ENCODE results near the gene DYRK1A.

Gene DYRK1A

DNA sequence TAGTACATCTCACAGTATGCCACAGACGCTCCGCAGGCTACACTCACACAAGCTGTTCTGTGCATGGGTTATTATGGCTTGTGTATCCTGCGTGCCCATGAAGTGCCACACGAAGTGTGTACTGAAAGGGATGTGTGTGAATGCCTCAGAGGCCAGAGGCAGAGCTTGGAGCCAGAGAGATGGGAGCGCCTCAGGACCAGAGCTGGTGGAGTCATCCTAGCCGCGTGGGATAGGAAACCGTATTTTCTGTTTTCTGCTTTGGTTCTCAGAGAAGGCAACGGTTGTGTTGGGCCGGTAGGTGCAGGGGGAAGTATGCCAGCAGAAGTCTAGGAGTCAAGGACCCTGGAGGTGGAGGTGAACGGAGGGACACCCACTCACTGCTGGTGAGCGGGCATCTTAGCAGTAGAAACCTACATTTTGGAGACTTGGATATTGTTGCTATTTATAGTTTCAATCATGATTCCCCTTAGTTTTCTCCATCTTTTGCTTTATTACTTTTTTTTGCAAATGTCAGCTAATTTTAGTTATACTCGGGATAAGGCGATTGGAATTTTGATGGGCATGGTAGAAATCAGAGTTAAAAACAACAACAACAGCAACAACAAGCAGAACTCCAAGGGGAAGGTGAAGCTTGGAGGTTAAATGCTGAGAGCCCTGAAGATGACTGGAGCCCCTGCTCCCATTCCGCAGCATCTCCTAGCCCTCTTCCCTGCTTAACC is 188.2 kb downstream of the DYRK1A start:
- no peak for DNase-seq

- no peak for DNase-seq
Observed at GRCh38 chr21:37555672-37556261, 189.2 kb downstream of the DYRK1A start.

- no peak for DNase-seq
Observed at GRCh38 chr21:37557261-37557950, 190.8 kb downstream of the DYRK1A start.

DNA sequence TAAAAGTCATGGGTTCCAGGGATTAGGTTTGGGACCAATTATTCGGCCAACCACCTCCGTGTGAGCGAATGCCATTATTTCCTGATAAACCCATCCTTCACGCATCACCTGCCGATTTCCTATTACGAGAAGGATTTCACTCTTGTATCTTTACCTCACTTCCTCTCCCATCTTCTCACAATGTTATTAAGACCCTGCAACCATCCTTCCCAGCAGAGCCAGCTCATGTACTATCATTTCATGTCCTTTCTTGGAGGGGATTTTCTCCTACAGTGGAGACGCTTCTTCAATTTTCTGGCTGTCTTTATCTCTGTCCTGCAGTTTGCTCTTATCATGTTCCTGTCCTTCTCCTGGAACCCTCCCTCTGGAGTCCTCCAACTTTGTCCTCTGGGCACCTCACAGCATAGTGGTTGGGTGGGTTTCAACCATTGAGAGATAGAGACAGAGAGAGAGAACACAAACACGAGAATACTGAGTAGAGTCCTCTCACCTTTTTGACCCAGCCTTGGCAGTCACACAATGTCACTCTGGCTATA is 192.2 kb downstream of the DYRK1A start:
- DNase-seq, result no peak

DNA sequence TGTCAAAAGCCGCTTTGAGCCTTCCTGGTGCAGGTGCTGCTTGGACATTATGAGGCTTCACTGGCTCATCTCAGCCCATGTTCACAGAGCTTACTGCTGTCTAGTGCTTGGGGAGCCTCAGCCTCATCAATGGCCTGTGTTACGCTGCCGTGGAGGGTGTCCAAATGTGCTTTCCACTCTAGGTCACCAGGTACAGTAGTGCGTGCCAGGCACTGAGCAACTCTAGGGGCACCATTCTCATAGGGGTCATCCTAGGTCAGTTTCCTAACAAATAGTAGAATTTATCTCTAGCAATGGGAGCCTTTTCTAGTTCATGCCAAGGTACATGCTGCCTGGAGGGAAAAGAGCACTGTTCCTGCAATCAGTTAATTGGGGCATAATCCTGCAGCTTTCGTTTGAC is 193.8 kb downstream of the DYRK1A start:
- no peak for DNase-seq

DNA sequence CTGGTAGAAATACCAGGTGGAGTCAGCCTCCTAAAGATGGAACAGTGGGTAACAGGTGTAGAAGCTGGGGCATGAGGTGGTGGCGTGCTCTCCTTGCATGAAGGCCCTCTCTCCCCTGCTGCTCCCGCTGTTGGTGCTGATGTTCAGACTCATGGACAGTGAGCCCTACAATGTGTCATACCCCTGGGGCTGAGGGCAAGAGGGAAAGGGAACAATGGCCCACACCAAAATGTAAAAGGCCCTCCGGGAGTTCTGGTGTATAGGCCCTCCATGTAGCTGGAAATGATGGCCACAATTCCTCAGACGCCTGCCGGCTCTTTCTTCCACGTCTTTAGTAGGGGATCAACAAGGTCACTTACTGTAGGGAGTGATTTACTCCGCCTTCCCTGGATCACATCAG is 194.9 kb downstream of the DYRK1A start:
- DNase-seq, result no peak

DNA sequence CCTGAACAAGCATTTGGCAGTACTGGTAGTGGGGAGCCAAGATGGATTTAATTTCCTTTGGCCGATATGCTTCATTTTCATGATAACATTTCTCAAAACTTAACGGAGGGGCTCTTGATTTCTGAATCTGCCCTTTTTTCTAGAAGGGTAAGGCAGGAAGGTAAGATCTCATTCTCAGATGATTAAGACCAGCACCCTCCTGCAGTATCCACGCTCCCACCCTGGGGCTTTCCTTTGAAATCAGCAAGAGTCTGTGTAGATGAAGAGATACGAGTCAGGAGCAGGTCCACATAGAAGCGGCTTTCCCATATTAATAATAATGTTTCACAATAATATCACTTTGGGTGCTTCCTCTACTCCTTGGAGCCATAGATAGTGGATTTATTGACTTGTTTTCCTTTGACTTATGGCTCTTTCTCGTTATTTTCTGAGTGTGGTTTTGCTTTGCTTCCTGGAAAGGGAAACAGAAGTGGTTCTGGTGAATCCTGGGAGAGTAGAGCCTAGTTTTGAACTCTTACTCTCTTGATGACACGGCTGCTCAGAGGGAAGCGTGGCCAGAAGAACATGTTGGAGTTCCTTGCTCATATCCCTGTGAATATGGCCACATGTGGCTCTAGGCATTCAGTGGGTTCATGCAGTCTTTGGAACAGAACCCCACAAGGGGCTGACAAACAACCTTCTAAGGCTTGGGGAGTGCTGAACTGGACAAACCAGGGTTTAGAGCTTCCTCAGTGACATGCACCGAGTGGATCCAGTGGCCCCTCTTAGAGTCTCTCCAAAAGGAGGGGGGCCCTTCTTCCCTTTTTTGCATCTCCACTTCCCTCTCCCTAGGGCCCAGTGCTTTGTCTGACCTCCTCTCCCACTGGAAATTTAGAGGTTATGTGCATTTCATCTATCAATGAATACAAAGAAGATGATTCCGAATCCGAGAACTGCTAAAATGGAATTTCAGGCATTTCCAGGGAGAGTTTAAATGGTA is 195.7 kb downstream of the DYRK1A start:
- no peak for DNase-seq

DNA sequence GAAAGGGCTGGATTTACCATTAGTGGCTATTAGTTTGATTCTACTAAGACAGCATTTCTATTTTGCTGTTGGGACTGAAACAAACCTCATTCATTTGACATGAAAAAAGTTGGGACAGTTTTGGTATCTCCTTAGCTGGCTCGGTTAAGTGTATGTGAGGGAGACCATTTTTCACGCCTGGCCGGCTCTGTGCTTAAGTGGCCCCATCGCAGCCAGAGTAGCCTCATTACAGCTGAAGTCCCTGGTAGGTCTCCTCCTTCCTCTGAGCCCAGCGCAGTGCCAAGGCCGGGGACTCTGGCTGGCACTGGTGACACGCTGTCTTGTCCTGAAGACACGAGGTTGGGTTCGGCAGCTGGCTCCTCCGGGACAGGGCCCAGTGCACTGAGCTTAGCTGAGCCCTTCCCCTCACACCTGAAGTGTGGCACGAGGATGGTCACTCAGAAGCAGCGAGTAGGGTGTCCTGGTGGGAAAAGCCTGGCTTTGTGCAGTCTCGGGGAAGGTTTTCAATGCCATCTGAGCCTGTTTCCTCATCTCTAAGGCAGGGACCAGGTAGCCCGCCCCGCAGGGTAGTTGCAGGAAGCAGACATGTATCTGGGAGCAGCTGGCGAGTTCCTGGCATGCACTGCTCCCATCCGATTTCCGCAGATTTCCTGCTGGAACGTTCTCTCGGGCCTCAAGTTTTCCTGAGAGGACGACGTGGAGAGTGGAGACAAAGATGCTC is 196.5 kb downstream of the DYRK1A start:
- no peak for DNase-seq

GRCh38 chr21:37563641-37564340 is 197.2 kb downstream of the DYRK1A start:
- peak; percentile 52 for DNase-seq

GRCh38 chr21:37564341-37564923 is 197.9 kb downstream of the DYRK1A start:
- DNase-seq, result peak; percentile 91

DNA sequence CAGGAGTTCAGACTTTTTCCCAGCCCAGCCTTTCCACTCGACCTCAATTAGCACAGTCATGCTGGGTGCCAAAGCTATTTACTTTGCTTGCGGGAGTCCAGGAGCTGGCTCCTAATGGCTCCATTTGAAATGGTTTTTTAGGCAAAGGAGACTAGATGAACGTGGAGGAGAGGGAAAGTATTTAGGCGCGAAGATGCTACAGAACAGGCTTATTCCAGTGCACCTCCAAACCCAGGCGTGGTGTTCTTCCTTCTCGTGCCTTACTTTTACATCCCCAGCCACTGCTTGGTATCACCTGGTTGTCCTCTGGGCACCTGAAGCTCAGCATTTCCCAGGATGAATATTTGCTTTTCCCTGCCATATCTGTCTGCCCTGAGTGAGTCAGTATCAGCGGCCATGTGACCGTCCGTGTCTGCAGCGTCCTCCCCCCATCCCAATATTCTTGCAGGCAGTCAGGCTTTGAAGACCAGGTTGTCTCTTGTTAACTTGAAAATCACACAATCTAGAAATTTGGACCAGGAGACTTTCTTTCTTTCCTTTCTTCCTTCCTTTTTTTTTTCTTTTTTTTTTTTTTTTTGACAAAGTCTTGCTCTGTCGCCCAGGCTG is 198.5 kb downstream of the DYRK1A start:
- no peak for DNase-seq

DNA sequence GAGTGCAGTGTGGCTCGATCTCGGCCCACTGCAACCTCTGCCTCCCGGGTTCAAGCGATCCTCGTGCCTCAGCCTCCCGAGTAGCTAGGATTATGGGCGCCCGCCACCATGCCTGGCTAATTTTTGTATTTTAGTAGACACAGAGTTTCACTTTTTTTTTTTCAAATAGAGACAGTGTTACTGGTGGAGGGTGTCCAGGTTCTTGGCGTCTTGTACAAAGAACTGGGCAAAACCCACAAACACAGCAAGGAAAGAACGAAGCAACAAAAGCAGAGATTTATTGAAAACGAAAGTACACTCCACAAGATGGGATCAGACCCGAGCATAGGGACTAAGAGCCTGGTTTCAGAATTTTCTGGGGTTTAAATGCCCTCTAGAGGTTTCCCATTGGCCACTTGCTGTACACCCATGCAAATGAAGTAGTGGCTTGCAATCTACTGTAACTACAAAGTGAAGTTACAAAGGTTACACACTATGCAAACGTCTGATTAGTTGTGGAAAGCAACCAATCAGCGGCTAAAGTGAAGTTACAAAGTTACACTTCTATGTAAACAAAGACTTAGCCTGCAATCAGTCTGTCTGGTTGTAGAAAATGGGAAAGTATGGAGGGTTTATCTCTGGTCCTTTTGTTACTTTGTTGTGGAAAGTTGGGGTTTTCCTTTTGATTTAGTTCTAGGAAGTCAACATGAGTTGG is 199.1 kb downstream of the DYRK1A start:
- no peak for DNase-seq

- no peak for DNase-seq
Observed at GRCh38 chr21:37566790-37567615, 200.4 kb downstream of the DYRK1A start.

DNA sequence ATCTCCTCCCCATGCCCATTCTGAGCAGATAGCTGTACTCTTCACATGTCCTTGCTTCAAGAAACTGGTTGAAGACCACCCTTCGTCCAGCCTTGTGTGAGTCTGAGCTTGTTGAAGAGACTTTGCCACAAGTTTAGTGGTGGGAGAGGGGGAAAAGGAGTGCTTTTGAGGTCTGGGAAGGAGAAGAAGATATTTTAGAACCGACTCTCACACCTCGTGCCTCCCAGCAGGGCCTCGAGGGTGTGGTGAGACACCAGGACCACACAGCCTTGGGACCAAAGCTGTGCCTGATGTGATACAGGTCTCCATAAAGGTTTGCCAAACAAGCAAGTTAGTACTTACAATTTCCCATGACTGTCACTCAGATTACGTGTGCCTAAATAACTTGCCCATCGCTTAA is 201.8 kb downstream of the DYRK1A start:
- DNase-seq, result no peak

GRCh38 chr21:37568916-37569315 is 202.3 kb downstream of the DYRK1A start:
- no peak for DNase-seq

DNA sequence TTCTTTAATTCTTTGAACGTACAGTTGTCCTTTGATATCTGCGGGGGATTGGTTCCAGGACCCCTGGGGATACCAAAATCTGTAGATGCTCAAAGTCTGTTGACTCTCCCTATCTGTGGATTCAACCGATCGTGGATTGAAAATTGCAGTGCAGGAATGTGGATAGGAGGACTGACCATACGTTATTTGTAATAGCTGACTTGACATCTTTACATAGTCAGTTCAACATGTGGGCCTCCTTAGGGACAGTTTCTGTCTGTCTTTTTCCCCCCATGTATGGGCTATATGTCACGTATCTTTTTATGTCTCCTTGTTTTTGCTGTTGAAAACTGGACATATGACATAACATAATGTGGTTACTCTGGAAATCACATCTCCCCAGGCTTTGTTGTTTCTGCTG is 204.9 kb downstream of the DYRK1A start:
- DNase-seq, result no peak

DNA sequence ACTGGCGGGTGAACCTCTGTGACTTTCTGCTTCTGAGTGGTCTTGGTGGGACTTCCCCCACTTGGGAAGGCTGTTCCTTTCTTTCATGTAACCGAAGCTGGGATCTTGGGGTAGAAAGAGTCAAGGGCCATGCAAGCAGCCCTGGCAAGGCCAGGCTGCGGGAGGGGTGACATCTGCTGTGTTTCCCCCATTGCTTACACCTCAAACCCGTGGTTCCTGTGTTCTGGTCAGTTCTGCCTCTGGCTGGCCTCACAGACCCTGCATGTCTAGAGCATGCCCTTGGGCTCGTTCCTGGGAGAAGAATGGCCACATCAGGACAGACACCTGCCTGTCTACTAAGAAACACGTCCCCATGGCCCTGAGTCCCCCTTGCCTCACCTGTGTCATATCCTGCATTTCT is 207.7 kb downstream of the DYRK1A start:
- no peak for DNase-seq

- DNase-seq, result no peak
Observed at GRCh38 chr21:37574751-37575150, 208.2 kb downstream of the DYRK1A start.

DNA sequence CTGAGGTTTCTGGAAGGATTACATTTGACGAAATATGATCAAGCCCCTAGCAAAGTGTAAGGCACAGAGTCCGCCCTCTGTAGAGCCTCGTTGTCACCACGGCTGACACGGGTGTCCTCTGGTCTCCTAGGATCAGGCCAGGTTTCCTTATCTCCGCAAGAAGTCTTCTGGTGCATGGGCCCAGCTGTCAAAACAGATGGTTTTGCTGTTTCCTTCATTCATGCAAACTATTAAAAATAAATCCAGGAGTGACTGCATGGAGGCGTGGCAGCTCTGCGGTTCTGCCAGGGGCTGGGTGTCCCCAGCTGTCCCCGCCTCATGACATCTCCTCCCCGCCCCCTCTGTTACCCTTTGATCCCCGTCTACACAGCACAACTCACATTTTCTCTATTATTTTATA is 209.0 kb downstream of the DYRK1A start:
- DNase-seq, result no peak
